Parathyroid adenoma (tissue), 2 donors: ENCODE results near the gene SSC4D.
A peak's percentile ranks its signal among the peaks of the same experiment; 100 is the strongest.
"Not testable (repeated sequence)": the region's sequence is repeated elsewhere in the genome, so short reads cannot be mapped to it uniquely, and the experiment has no call there.

ENCODE experiments used
- H2AFZ ChIP-seq: fragments of 300-600 bp; sonication (generic); one replicate; pipeline ENCODE4 v1.7.0; 2017; ENCODE audit warnings: antibody characterized with exemption, mild to moderate bottlenecking
- H3K27ac ChIP-seq: fragments of 300-600 bp; sonication (generic); one replicate; pipeline ENCODE4 v1.7.0; 2017
- H3K27me3 ChIP-seq: fragments of 300-600 bp; sonication (generic); one replicate; pipeline ENCODE4 v1.7.0; 2017; ENCODE audit warnings: low read length; ENCODE audit not compliant: control insufficient read depth, insufficient read depth
- H3K36me3 ChIP-seq: fragments of 300-600 bp; sonication (generic); one replicate; pipeline ENCODE4 v1.7.0; 2017; ENCODE audit warnings: low read length; ENCODE audit not compliant: control insufficient read depth, insufficient read depth
- H3K4me1 ChIP-seq: fragments of 300-600 bp; sonication (generic); one replicate; pipeline ENCODE4 v1.7.0; 2017; ENCODE audit warnings: control low read depth
- H3K4me2 ChIP-seq: fragments of 300-600 bp; sonication (generic); one replicate; pipeline ENCODE4 v1.7.0; 2017; ENCODE audit warnings: low read length
- H3K4me3 ChIP-seq: fragments of 300-600 bp; sonication (generic); one replicate; pipeline ENCODE4 v1.7.0; 2017; ENCODE audit warnings: low read depth, low read length
- H3K79me2 ChIP-seq: fragments of 300-600 bp; sonication (generic); one replicate; pipeline ENCODE4 v1.7.0; 2017; ENCODE audit warnings: control low read depth
- H3K9ac ChIP-seq: fragments of 300-600 bp; sonication (generic); one replicate; pipeline ENCODE4 v1.7.0; 2017; ENCODE audit warnings: mild to moderate bottlenecking
- H3K9me3 ChIP-seq: fragments of 300-600 bp; sonication (generic); one replicate; pipeline ENCODE4 v1.7.0; 2017; ENCODE audit warnings: low read length; ENCODE audit not compliant: control insufficient read depth
- CTCF ChIP-seq: fragments of 300-600 bp; sonication (generic); IDR thresholded peaks from one replicate; pipeline ENCODE4 v1.7.0; 2017; ENCODE audit warnings: antibody characterized with exemption, mild to moderate bottlenecking
- donor health status: primary hyperparathyroidism.

Gene SSC4D

GRCh38 chr7:76394957-76395356 lies 14.5 kb downstream of the SSC4D start:
- H3K9ac ChIP-seq, result no peak overlapping the region
- H3K27ac ChIP-seq, result no peak overlapping the region
- no peaks in the 10 kb centered on the region for H3K79me2 ChIP-seq
- no peaks in the 10 kb centered on the region for H3K36me3 ChIP-seq
- H3K4me2 ChIP-seq, result no peak overlapping the region
- no peak overlapping the region for H3K4me3 ChIP-seq
- no peaks in the 10 kb centered on the region for H3K9me3 ChIP-seq
- peaks cover 6% of the 10 kb centered on the region for H3K4me1 ChIP-seq
- H2AFZ ChIP-seq, result no peak overlapping the region
- no peaks in the 10 kb centered on the region for H3K27me3 ChIP-seq
- no peak for TF ChIP-seq CTCF

GRCh38 chr7:76393116-76394031 lies 16.1 kb downstream of the SSC4D start:
- peak overlapping the region; percentile 74 for H3K4me3 ChIP-seq
- H3K36me3 ChIP-seq, result no peaks in the 10 kb centered on the region
- H3K27ac ChIP-seq, result peak overlapping the region; percentile 81
- H3K27me3 ChIP-seq, result no peaks in the 10 kb centered on the region
- H3K9me3 ChIP-seq, result no peaks in the 10 kb centered on the region
- H3K4me1 ChIP-seq, result peaks cover 6% of the 10 kb centered on the region
- H3K9ac ChIP-seq, result no peak overlapping the region
- H2AFZ ChIP-seq, result peak overlapping the region; percentile 82
- H3K4me2 ChIP-seq, result peak overlapping the region; percentile 99
- no peak for TF ChIP-seq CTCF
- no peaks in the 10 kb centered on the region for H3K79me2 ChIP-seq

GRCh38 chr7:76392531-76393115 lies 16.9 kb downstream of the SSC4D start:
- TF ChIP-seq CTCF, result no peak
- no peaks in the 10 kb centered on the region for H3K79me2 ChIP-seq
- no peaks in the 10 kb centered on the region for H3K27me3 ChIP-seq
- peaks cover 6% of the 10 kb centered on the region for H3K4me1 ChIP-seq
- H3K9me3 ChIP-seq, result no peaks in the 10 kb centered on the region
- peak overlapping the region; percentile 56 for H3K4me2 ChIP-seq
- no peaks in the 10 kb centered on the region for H3K36me3 ChIP-seq
- peak overlapping the region; percentile 50 for H3K27ac ChIP-seq
- H2AFZ ChIP-seq, result peak overlapping the region; percentile 78
- peak overlapping the region; percentile 28 for H3K4me3 ChIP-seq
- H3K9ac ChIP-seq, result no peak overlapping the region

- H3K27ac ChIP-seq, result no peak overlapping the region
- no peaks in the 10 kb centered on the region for H3K27me3 ChIP-seq
- no peaks in the 10 kb centered on the region for H3K9me3 ChIP-seq
- no peak overlapping the region for H3K4me2 ChIP-seq
- no peak overlapping the region for H2AFZ ChIP-seq
- H3K4me3 ChIP-seq, result no peak overlapping the region
- no peaks in the 10 kb centered on the region for H3K4me1 ChIP-seq
- no peaks in the 10 kb centered on the region for H3K36me3 ChIP-seq
- no peaks in the 10 kb centered on the region for H3K79me2 ChIP-seq
- TF ChIP-seq CTCF, result no peak
- no peak overlapping the region for H3K9ac ChIP-seq
These were observed 19.4 kb downstream of the SSC4D start for GRCh38 chr7:76390092-76390491.

GRCh38 chr7:76387789-76388188 lies 21.7 kb downstream of the SSC4D start:
- H3K79me2 ChIP-seq, H3K4me2 ChIP-seq, H3K4me3 ChIP-seq, H2AFZ ChIP-seq, H3K9ac ChIP-seq, H3K27me3 ChIP-seq, H3K27ac ChIP-seq, H3K9me3 ChIP-seq, H3K36me3 ChIP-seq, H3K4me1 ChIP-seq: not testable (repeated sequence)
